AG04449 (cell line): Measurements from ENCODE around the gene C10orf105.

Experiments
- CTCF ChIA-PET: fragments of 350-600 bp; formaldehyde crosslinking; extraction: SDS; loops from one replicate; lab custom pipeline; 2021; ENCODE audit warnings: antibody characterized with exemption; lab: Yijun Ruan, JAX
- POLR2A ChIA-PET: fragments of 400-600, 350-600 bp; formaldehyde crosslinking; extraction: SDS; loops from one replicate; lab custom pipeline; 2020; ENCODE audit warnings: antibody characterized with exemption, inconsistent platforms; lab: Yijun Ruan, JAX
- DNase-seq: peaks from one replicate; pipeline ENCODE4 v3.0.0-alpha.2; 2010; ENCODE audit warnings: low read depth, low spot score
- H3K4me3 ChIP-seq: 2 replicates; pipeline ENCODE4 v1.5.1; 2011; ENCODE audit warnings: low read depth, mild to moderate bottlenecking, control low read depth, low read length
- CTCF ChIP-seq: IDR thresholded peaks from one replicate; pipeline ENCODE4 v1.5.1; 2011; ENCODE audit warnings: mild to moderate bottlenecking, moderate library complexity, low read length, control low read depth, inconsistent platforms; ENCODE audit not compliant: insufficient read depth; ENCODE audit errors: missing control alignments

Gene C10orf105

GRCh38 chr10:71687077-71687476 lies 32.5 kb downstream of the C10orf105 start:
- ChIA-PET CTCF (interaction anchor here (7.2 kb wide), 1 partner anchor 11 kb away, joined by 38 read pairs; no protein-coding TSS in a partner anchor), POLR2A (no interaction called here)
- no peak for DNase-seq
- no peak overlapping the region for H3K4me3 ChIP-seq
- no peak for TF ChIP-seq CTCF

- ChIA-PET POLR2A (no interaction called here), CTCF (interaction anchor here (1.4 to 7.2 kb wide), 2 partner anchors 12 to 16 kb away, joined by 3 to 38 read pairs; no protein-coding TSS in a partner anchor)
- TF ChIP-seq CTCF: no peak
- no peak for DNase-seq
- no peak overlapping the region for H3K4me3 ChIP-seq
These were observed 33.9 kb downstream of the C10orf105 start for GRCh38 chr10:71685554-71686232.

- CTCF ChIA-PET: interaction anchor here (1.4 to 7.2 kb wide), 2 partner anchors 13 to 17 kb away, joined by 3 to 38 read pairs; no protein-coding TSS in a partner anchor
These were observed 35.0 kb downstream of the C10orf105 start for GRCh38 chr10:71684356-71685173.

GRCh38 chr10:71683301-71683700 lies 36.3 kb downstream of the C10orf105 start:
- ChIA-PET POLR2A (no interaction called here), CTCF (interaction anchor here (7.2 kb wide), 1 partner anchor 14 kb away, joined by 38 read pairs; no protein-coding TSS in a partner anchor)

More at GRCh38 chr10:71684356-71685173, 35.0 kb downstream of the C10orf105 start:
- POLR2A ChIA-PET: no interaction called here
- no peak for DNase-seq
- no peak for TF ChIP-seq CTCF
- no peak overlapping the region for H3K4me3 ChIP-seq

GRCh38 chr10:71681977-71682376 lies 37.6 kb downstream of the C10orf105 start:
- ChIA-PET POLR2A (no interaction called here), CTCF (interaction anchor here (7.2 kb wide), 1 partner anchor 16 kb away, joined by 38 read pairs; no protein-coding TSS in a partner anchor)
- H3K4me3 ChIP-seq: no peak overlapping the region
- DNase-seq: no peak
- TF ChIP-seq CTCF: no peak

More at GRCh38 chr10:71683301-71683700, 36.3 kb downstream of the C10orf105 start:
- DNase-seq: no peak
- TF ChIP-seq CTCF: no peak
- no peak overlapping the region for H3K4me3 ChIP-seq
